ENCODE data around the gene TTF2.

GRCh38 chr1:117116784-117117130 is 56.6 kb downstream of the TTF2 start:
- TF ChIP-seq RAD21 (IDR thresholded peaks at IDR 0.05 in 1 of 2, conservative IDR thresholded peaks at IDR 0.05 in 1 of 2; ENCODE audit: low read depth in 2 of 2, low read length in 2 of 2) (no peak), CTCF (IDR thresholded peaks at IDR 0.05; ENCODE audit: control extremely low read depth in 1 of 3, insufficient read depth in 1 of 3, low read depth in 1 of 3, low read length in 3 of 3) (no peak), TBP (IDR thresholded peaks at IDR 0.05; ENCODE audit: low read depth, low read length) (no peak), EZH2 (IDR thresholded peaks at IDR 0.05; ENCODE audit: low read depth, low read length, severe bottlenecking) (no peak)
